Lower leg skin (tissue), 3 donors: Measurements from ENCODE around the gene TMEM174.

Source experiments
- POLR2A ChIP-seq, 2 donors: fragments of 450-650 bp; IDR thresholded peaks; one replicate each; pipeline ENCODE4 v1.6.1; 2016 to 2017; ENCODE audit warnings: antibody characterized with exemption in 2 of 2, mild to moderate bottlenecking in 1 of 2, moderate library complexity in 1 of 2
- TF ChIP-seq, protein P1 (sequence below), 3 donors: fragments of 450-650 bp; IDR thresholded peaks; one replicate each; pipeline ENCODE4 v1.5.1; 2016; ENCODE audit warnings: antibody characterized with exemption in 3 of 3, mild to moderate bottlenecking in 3 of 3, moderate library complexity in 2 of 3

GRCh38 chr5:73132759-73133158, 40.2 kb upstream of the TMEM174 start:
- TF ChIP-seq, protein P1, sequence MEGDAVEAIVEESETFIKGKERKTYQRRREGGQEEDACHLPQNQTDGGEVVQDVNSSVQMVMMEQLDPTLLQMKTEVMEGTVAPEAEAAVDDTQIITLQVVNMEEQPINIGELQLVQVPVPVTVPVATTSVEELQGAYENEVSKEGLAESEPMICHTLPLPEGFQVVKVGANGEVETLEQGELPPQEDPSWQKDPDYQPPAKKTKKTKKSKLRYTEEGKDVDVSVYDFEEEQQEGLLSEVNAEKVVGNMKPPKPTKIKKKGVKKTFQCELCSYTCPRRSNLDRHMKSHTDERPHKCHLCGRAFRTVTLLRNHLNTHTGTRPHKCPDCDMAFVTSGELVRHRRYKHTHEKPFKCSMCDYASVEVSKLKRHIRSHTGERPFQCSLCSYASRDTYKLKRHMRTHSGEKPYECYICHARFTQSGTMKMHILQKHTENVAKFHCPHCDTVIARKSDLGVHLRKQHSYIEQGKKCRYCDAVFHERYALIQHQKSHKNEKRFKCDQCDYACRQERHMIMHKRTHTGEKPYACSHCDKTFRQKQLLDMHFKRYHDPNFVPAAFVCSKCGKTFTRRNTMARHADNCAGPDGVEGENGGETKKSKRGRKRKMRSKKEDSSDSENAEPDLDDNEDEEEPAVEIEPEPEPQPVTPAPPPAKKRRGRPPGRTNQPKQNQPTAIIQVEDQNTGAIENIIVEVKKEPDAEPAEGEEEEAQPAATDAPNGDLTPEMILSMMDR (IDR thresholded peaks at IDR 0.05) = no peak
- TF ChIP-seq POLR2A (IDR thresholded peaks at IDR 0.05) = no peak
